Endothelial cell of umbilical vein (primary cell): ENCODE measurements around the gene NUCKS1. TPM values are rescaled to one million over a fixed set of nuclear protein-coding genes. Genes with fewer than 3 reads are reported as not detected.

Source experiments
- BruUV-seq: library from RNA; stranded (reverse); fragments of 400-500 nt; replicated peaks from 2 replicates; lab custom pipeline; 2021; lab: Mats Ljungman, UMichigan
- CTCF ChIA-PET: fragments of 300-600, 350-600 bp; sonication (Branson Sonifier 250); formaldehyde crosslinking; loops from one replicate; lab custom pipeline; 2021; ENCODE audit warnings: antibody characterized with exemption, inconsistent platforms; lab: Charles Lee
- POLR2A ChIA-PET: fragments of 300-600, 350-600 bp; sonication (Branson Sonifier 250); formaldehyde crosslinking; loops from one replicate; lab custom pipeline; 2021; ENCODE audit warnings: antibody characterized with exemption, inconsistent platforms; lab: Charles Lee
- DNase-seq: peaks from one replicate; pipeline ENCODE4 v3.0.0-alpha.2; 2011; ENCODE audit warnings: low read depth, low spot score
- FAIRE-seq: peaks from 2 replicates; lab custom pipeline; 2011; peaks lifted over from hg19 to GRCh38; lab: Jason Lieb, UNC
- H2AFZ ChIP-seq: 2 replicates; pipeline ENCODE4 v1.6.0; 2012; ENCODE audit warnings: low read depth, low read length, control low read depth, inconsistent platforms
- H3K27ac ChIP-seq: 2 replicates; pipeline ENCODE4 v1.5.1; 2011; ENCODE audit warnings: low read depth, mild to moderate bottlenecking, control low read depth, low read length, moderate library complexity; ENCODE audit not compliant: insufficient read depth
- H3K27me3 ChIP-seq, 2 experiments: 2 replicates each; pipeline versions ENCODE4 v1.6.0 to v1.6.1; 2011; ENCODE audit warnings: low read length in 2 of 2, mixed read lengths in 1 of 2; ENCODE audit not compliant: control insufficient read depth in 2 of 2, insufficient read depth in 2 of 2
- H3K36me3 ChIP-seq, 2 experiments: 2 replicates in 1 of 2; 3 replicates in 1 of 2; pipeline ENCODE4 v1.5.1; 2011; ENCODE audit warnings: low read length in 2 of 2, mild to moderate bottlenecking in 1 of 2, moderate library complexity in 1 of 2; ENCODE audit not compliant: control insufficient read depth in 2 of 2, insufficient read depth in 2 of 2; ENCODE audit errors: extremely low read depth in 1 of 2
- H3K4me1 ChIP-seq: 3 replicates; pipeline ENCODE4 v1.5.1; 2011; ENCODE audit warnings: mild to moderate bottlenecking, low read length; ENCODE audit not compliant: control insufficient read depth, insufficient read depth; ENCODE audit errors: extremely low read depth
- H3K4me2 ChIP-seq: 2 replicates; pipeline ENCODE4 v1.6.1; 2011; ENCODE audit warnings: low read length, control low read depth, mixed read lengths; ENCODE audit not compliant: insufficient read depth
- H3K4me3 ChIP-seq, 3 experiments: fragments of 200-600 bp in 1 of 3; sonication (generic), shearing (Covaris generic) in 1 of 3; replicated peaks in 1 of 3; 2 replicates each; pipeline ENCODE4 v1.5.1; 2011 to 2016; ENCODE audit warnings: control low read depth in 3 of 3, low read length in 3 of 3, mild to moderate bottlenecking in 2 of 3, inconsistent platforms in 1 of 3, low read depth in 1 of 3, moderate library complexity in 1 of 3; ENCODE audit not compliant: insufficient read depth in 1 of 3
- H3K79me2 ChIP-seq: 2 replicates; pipeline ENCODE4 v1.6.0; 2012; ENCODE audit warnings: low read length, inconsistent platforms; ENCODE audit not compliant: control insufficient read depth, insufficient read depth
- H3K9ac ChIP-seq: replicated peaks from 2 replicates; pipeline ENCODE3; 2011; ENCODE audit warnings: low read length, control low read depth; ENCODE audit not compliant: insufficient read depth; ENCODE audit errors: extremely low read depth
- H3K9me1 ChIP-seq: replicated peaks from 3 replicates; pipeline ENCODE4 v1.6.0; 2011; ENCODE audit warnings: mild to moderate bottlenecking, low read length; ENCODE audit not compliant: control insufficient read depth, insufficient read depth; ENCODE audit errors: extremely low read depth
- H3K9me3 ChIP-seq: replicated peaks from 2 replicates; pipeline ENCODE4 v1.5.1; 2012; ENCODE audit warnings: low read length, inconsistent platforms; ENCODE audit not compliant: control insufficient read depth, insufficient read depth
- H4K20me1 ChIP-seq: replicated peaks from 2 replicates; pipeline ENCODE3; 2011; ENCODE audit warnings: mild to moderate bottlenecking, low read length; ENCODE audit not compliant: control insufficient read depth, insufficient read depth; ENCODE audit errors: extremely low read depth
- CTCF ChIP-seq, 2 donors: IDR thresholded peaks; 1 replicate in 1 of 2; 2 replicates in 1 of 2; pipeline ENCODE4 v1.5.1; 2011; ENCODE audit warnings: low read length in 2 of 2, mild to moderate bottlenecking in 2 of 2, moderate library complexity in 2 of 2, control low read depth in 1 of 2, inconsistent platforms in 1 of 2, low read depth in 1 of 2; ENCODE audit not compliant: insufficient read depth in 1 of 2; ENCODE audit errors: extremely low read depth in 1 of 2
- EZH2 ChIP-seq: IDR thresholded peaks from 2 replicates; pipeline ENCODE4 v1.6.1; 2012; ENCODE audit warnings: borderline replicate concordance, low read depth, mild to moderate bottlenecking, moderate library complexity, low read length, inconsistent platforms; ENCODE audit not compliant: severe bottlenecking
- FOS ChIP-seq: IDR thresholded peaks from 2 replicates; pipeline ENCODE4 v1.6.1; 2011; ENCODE audit warnings: mild to moderate bottlenecking, low read length, moderate library complexity, borderline replicate concordance; ENCODE audit not compliant: insufficient read depth
- GATA2 ChIP-seq: IDR thresholded peaks from 2 replicates; pipeline ENCODE4 v1.7.0; 2011; ENCODE audit warnings: low read depth, mild to moderate bottlenecking, moderate library complexity, mixed read lengths, low read length; ENCODE audit not compliant: insufficient read length, insufficient read depth
- JUN ChIP-seq: IDR thresholded peaks from 2 replicates; pipeline ENCODE4 v1.6.1; 2011; ENCODE audit warnings: borderline replicate concordance, low read depth; ENCODE audit not compliant: insufficient read length, insufficient read depth
- MAX ChIP-seq: IDR thresholded peaks from 2 replicates; pipeline ENCODE4 v1.6.1; 2011; ENCODE audit not compliant: insufficient read depth, insufficient read length
- MYC ChIP-seq: IDR thresholded peaks from one replicate; pipeline ENCODE4 v1.6.1; 2011; ENCODE audit warnings: mild to moderate bottlenecking, low read depth, low read length
- POLR2A ChIP-seq: IDR thresholded peaks from 2 replicates; pipeline ENCODE4 v1.6.1; 2012; ENCODE audit warnings: low read depth, mild to moderate bottlenecking, control low read depth, low read length
- POLR2AphosphoS5 ChIP-seq: IDR thresholded peaks from 2 replicates; pipeline ENCODE4 v1.6.1; 2012; ENCODE audit warnings: low read depth, mild to moderate bottlenecking, control low read depth, low read length, moderate library complexity; ENCODE audit not compliant: insufficient read depth
- dilution Hi-C: fragments of 300-500 bp; cut with MboI; formaldehyde crosslinking; loops from one replicate; pipeline ENCODE4 v1.15.0; 2019; ENCODE audit warnings: low sequenced_read_pairs; ENCODE audit not compliant: extremely low pct_ligation_motif_present
- intact Hi-C: fragments of 100-400 bp; cut with micrococcal nuclease; formaldehyde crosslinking; loops from one replicate; pipeline ENCODE4 v1.10.0; 2022
- polyA plus RNA-seq, 4 experiments: library from polyadenylated mRNA; depleted of rRNA in 3 of 4; stranded (reverse) in 3 of 4; unstranded in 1 of 4; fragments of >200 nt; gene quantifications; 2 replicates each; pipeline versions ENCODE4 v1.2.1 to v1.2.3, GENCODE V29; 2011 to 2012; ENCODE audit warnings: missing spikeins in 1 of 4
- total RNA-seq: library from RNA; stranded (reverse); gene quantifications from 2 replicates; pipeline ENCODE4 v1.2.3, GENCODE V29; 2021

Gene NUCKS1
- total and polyA plus RNA-seq, 2 donors (not counting 3 experiments of a cell fraction or from before 2014, with no cell fraction given) = 53.7 to 282 TPM

- Histone ChIP-seq H3K27ac (no peak overlapping the region), H3K27me3 (no peaks in the 10 kb centered on the region), H3K4me2 (no peak overlapping the region), H3K4me1 (no peaks in the 10 kb centered on the region), H3K9ac (no peak overlapping the region), H3K79me2 (no peaks in the 10 kb centered on the region), H4K20me1 (no peaks in the 10 kb centered on the region), H3K9me3 (no peaks in the 10 kb centered on the region), H2AFZ (no peak overlapping the region), H3K9me1 (no peaks in the 10 kb centered on the region), H3K36me3 (peaks cover 0 to 13% of the 10 kb centered on the region in 2 experiments), H3K4me3 (no peak overlapping the region)
- no TSS peak for BruUV-seq
- intact Hi-C loops (loop anchor here (2.0 to 5.0 kb wide), 2 partner anchors 38 to 315 kb away; no protein-coding TSS in a partner anchor), dilution Hi-C loops (no loop called here)
- CTCF ChIA-PET = interaction anchor here (0.5 to 12.5 kb wide), 35 partner anchors 10 to 313 kb away, joined by 3 to 403 read pairs (median 6); partner anchors contain the start of genes PM20D1, RAB29 and SLC41A1
- POLR2A ChIA-PET = no interaction called here
- TF ChIP-seq FOS = no peak
- no peak for TF ChIP-seq MYC
- no peak for TF ChIP-seq EZH2
- TF ChIP-seq MAX = no peak
- TF ChIP-seq POLR2AphosphoS5 = no peak
- no peak for TF ChIP-seq POLR2A
- TF ChIP-seq CTCF (IDR thresholded peaks at IDR 0.05; ENCODE audit: extremely low read depth in 1 of 2, insufficient read depth in 1 of 2, low read depth in 1 of 2, low read length in 2 of 2) = no peak
- TF ChIP-seq JUN = no peak
- TF ChIP-seq GATA2 = no peak
- FAIRE-seq (no peak), DNase-seq (no peak)
Observed at GRCh38 chr1:205792481-205792881, 42.5 kb upstream of the NUCKS1 start.
